ENCODE data around the gene CYP11A1. TPM values are rescaled to one million over a fixed set of nuclear protein-coding genes. Genes with fewer than 3 reads are reported as not detected.

CYP11A1 gene
- total RNA-seq, 1 donor from 2014 or later = 0.27 TPM

DNA sequence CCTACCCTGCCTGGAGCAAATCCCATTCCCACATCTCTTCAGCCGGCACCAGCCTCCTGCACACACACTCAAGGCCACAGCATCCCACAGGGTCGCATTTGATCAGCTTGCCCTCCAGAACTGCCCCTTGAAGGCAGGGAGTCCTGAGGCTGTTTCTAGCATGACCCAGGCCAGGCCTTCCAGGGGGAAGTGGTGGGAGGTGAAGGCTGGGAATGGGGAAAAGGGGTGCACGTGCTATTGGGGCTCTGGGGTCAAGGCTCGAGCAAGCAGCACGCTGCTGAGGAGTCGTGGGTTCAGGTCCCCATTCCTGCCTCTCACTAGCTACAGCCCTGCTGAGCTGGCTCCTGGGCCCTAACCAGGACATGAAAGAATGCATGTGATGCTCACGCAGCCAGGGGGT is 41.4 kb upstream of the CYP11A1 start:
- no peaks in the 10 kb centered on the region for H3K9me3 ChIP-seq (replicated peaks)
- no peak overlapping the region for H3K27ac ChIP-seq (replicated peaks)
- TF ChIP-seq, protein P1, sequence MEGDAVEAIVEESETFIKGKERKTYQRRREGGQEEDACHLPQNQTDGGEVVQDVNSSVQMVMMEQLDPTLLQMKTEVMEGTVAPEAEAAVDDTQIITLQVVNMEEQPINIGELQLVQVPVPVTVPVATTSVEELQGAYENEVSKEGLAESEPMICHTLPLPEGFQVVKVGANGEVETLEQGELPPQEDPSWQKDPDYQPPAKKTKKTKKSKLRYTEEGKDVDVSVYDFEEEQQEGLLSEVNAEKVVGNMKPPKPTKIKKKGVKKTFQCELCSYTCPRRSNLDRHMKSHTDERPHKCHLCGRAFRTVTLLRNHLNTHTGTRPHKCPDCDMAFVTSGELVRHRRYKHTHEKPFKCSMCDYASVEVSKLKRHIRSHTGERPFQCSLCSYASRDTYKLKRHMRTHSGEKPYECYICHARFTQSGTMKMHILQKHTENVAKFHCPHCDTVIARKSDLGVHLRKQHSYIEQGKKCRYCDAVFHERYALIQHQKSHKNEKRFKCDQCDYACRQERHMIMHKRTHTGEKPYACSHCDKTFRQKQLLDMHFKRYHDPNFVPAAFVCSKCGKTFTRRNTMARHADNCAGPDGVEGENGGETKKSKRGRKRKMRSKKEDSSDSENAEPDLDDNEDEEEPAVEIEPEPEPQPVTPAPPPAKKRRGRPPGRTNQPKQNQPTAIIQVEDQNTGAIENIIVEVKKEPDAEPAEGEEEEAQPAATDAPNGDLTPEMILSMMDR (IDR thresholded peaks at IDR 0.05; ENCODE audit: borderline replicate concordance) = no peak
- DNase-seq = no peak
- peaks cover 7% of the 10 kb centered on the region for H3K36me3 ChIP-seq
- no peak overlapping the region for H3K4me3 ChIP-seq
- peaks cover 4% of the 10 kb centered on the region for H3K27me3 ChIP-seq (ENCODE audit: low read depth)
- intact Hi-C loops (cut with micrococcal nuclease) = no loop called here
- peaks cover 6% of the 10 kb centered on the region for H3K4me1 ChIP-seq

DNA sequence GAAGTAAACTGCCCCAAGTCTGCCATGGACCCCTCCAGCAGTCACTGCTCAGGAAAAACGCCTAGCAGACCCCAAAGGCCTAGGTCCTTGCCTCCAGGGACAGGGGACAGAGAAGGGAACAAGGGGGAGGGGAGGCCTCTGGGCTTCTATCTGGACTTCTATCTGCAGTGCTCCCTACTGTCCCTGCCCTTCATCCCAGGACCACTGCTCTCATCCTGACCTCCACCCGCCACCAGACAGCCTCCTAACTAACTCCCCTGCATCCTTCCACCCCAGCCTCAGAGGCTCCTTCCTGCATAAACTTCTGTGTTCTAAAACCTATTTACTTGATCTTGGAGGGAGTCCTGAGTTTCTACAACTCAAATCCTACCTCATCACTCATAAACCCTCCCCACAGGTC is 40.9 kb upstream of the CYP11A1 start:
- DNase-seq = no peak
- TF ChIP-seq, protein P1 (IDR thresholded peaks at IDR 0.05; ENCODE audit: borderline replicate concordance) = no peak
- intact Hi-C loops (cut with micrococcal nuclease) = no loop called here
- Histone ChIP-seq H3K9me3 (replicated peaks) (no peaks in the 10 kb centered on the region), H3K27me3 (ENCODE audit: low read depth) (peaks cover 4% of the 10 kb centered on the region), H3K4me3 (no peak overlapping the region), H3K36me3 (peaks cover 7% of the 10 kb centered on the region), H3K27ac (replicated peaks) (no peak overlapping the region), H3K4me1 (peaks cover 11% of the 10 kb centered on the region)

DNA sequence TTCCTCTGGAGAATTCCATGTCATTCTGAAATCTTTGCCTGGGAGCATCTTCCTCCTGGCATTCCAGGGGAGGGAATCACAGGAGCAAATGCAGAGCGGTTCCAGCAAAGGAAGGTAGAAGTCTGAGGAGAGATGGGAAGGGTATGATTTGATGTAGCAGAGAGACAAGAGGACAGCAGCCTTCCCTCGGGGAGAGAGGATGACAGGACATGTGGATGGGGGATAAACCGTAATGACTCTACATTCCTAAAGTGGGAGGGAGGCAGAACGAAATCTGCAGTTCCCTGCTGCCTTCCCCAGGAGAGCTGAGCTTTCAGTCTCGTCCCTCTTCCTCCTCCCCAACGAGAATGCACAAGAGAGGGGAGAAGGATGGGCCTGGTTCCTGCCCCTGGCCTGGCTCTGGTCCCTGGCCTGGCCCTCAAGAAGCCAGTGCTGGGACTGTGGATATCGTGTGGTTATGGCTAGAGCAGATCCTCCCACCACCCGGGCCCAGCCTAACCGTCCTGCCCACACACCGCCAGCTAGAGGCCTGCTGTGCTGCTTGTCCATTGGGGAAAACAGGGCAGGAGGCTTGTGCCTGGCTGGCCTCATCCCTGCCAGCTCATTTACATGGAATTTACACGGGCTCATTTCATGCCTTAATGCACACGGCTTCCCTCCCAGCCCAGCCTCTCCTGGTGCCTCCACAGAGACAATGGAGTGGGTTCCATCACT is 39.7 kb upstream of the CYP11A1 start:
- Histone ChIP-seq H3K9me3 (replicated peaks) (no peaks in the 10 kb centered on the region), H3K4me1 (peaks cover 23% of the 10 kb centered on the region), H3K27ac (replicated peaks) (no peak overlapping the region), H3K27me3 (ENCODE audit: low read depth) (peaks cover 4% of the 10 kb centered on the region), H3K4me3 (no peak overlapping the region), H3K36me3 (peaks cover 7% of the 10 kb centered on the region)
- intact Hi-C loops (cut with micrococcal nuclease) = no loop called here
- TF ChIP-seq, protein P1 (IDR thresholded peaks at IDR 0.05; ENCODE audit: borderline replicate concordance) = no peak
- DNase-seq = no peak

DNA sequence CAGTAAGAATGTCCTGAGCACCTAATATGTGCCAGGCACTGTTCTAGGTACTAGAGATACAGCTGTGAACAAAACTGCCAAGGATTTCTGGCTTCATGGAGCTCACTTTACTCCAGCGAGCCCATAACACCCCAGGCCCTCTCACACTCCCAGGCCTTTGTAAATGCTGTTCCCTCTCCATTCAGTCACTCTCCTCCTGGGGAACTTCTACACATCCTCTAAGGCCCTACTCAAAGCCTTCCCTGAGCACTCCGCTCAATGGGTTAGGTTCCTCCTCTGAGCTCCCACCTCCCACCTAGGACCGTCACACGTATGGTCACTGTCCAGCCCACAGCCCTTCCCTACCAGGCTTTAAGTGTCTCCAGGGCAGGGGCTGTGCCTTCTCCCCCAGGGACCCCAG is 39.1 kb upstream of the CYP11A1 start:
- TF ChIP-seq, protein P1 (IDR thresholded peaks at IDR 0.05; ENCODE audit: borderline replicate concordance) = no peak
- H3K36me3 ChIP-seq = peaks cover 7% of the 10 kb centered on the region
- H3K27ac ChIP-seq (replicated peaks) = no peak overlapping the region
- H3K27me3 ChIP-seq (ENCODE audit: low read depth) = peaks cover 4% of the 10 kb centered on the region
- intact Hi-C loops (cut with micrococcal nuclease) = no loop called here
- H3K4me3 ChIP-seq = no peak overlapping the region
- peaks cover 24% of the 10 kb centered on the region for H3K4me1 ChIP-seq
- no peak for DNase-seq
- no peaks in the 10 kb centered on the region for H3K9me3 ChIP-seq (replicated peaks)

DNA sequence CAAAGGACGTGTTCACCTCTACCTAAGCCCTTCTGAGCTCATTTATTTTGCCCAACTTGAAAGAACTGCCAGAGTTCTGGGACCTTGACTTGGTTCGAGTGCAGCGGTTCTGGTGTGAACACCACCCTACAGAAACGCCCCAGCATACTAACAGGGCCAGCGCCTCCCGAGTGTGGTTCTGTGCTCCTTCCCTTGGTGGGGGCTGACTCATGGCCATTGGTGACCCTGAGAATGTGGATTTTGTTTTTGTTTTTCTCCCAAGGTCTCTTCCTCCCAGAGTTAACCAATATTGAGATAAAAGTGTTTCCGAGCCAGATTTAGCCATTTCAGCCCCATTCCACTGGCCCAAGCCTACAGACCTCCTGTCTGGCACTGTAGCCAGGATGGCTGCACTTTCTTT is 38.4 kb upstream of the CYP11A1 start:
- Histone ChIP-seq H3K4me1 (peaks cover 24% of the 10 kb centered on the region), H3K9me3 (replicated peaks) (no peaks in the 10 kb centered on the region), H3K27ac (replicated peaks) (no peak overlapping the region), H3K27me3 (ENCODE audit: low read depth) (peaks cover 4% of the 10 kb centered on the region), H3K36me3 (peaks cover 7% of the 10 kb centered on the region), H3K4me3 (no peak overlapping the region)
- TF ChIP-seq, protein P1 (IDR thresholded peaks at IDR 0.05; ENCODE audit: borderline replicate concordance) = no peak
- DNase-seq = no peak
- intact Hi-C loops (cut with micrococcal nuclease) = no loop called here
